AG04450 (cell line): ENCODE data around the gene NCBP2. TPM values are rescaled to one million over a fixed set of nuclear protein-coding genes. Genes with fewer than 3 reads are reported as not detected.

Source experiments
- CTCF ChIA-PET: fragments of 300-600, 350-600 bp; formaldehyde crosslinking; extraction: SDS; loops from one replicate; lab custom pipeline; 2022; ENCODE audit warnings: antibody characterized with exemption, inconsistent platforms; lab: Charles Lee
- POLR2A ChIA-PET: fragments of 350-600 bp; formaldehyde crosslinking; extraction: SDS; loops from one replicate; lab custom pipeline; 2021; ENCODE audit warnings: antibody characterized with exemption, inconsistent platforms; lab: Yijun Ruan, JAX
- DNase-seq: peaks from one replicate; pipeline ENCODE4 v3.0.0-alpha.2; 2011; ENCODE audit warnings: low read depth, low spot score
- H3K27ac ChIP-seq: one replicate; pipeline ENCODE4 v1.5.1; 2012; ENCODE audit warnings: low read depth, low read length, control low read depth
- H3K27me3 ChIP-seq: one replicate; pipeline ENCODE4 v1.6.0; 2012; ENCODE audit warnings: low read length; ENCODE audit not compliant: control insufficient read depth, insufficient read depth
- H3K4me3 ChIP-seq: 2 replicates; pipeline ENCODE4 v1.5.1; 2011; ENCODE audit warnings: mild to moderate bottlenecking, low read depth, low read length, control low read depth
- H3K9me3 ChIP-seq: 2 replicates; pipeline ENCODE4 v1.5.1; 2012; ENCODE audit warnings: low read length; ENCODE audit not compliant: control insufficient read depth, insufficient read depth
- CTCF ChIP-seq: IDR thresholded peaks from 2 replicates; pipeline ENCODE4 v1.5.1; 2011; ENCODE audit warnings: low read depth, low read length, control low read depth, inconsistent platforms
- polyA plus RNA-seq: library from polyadenylated mRNA; depleted of rRNA; stranded (reverse); fragments of >200 nt; gene quantifications from 2 replicates; pipeline ENCODE4 v1.2.3, GENCODE V29; 2011; rRNA removed

The NCBP2 gene
- polyA plus RNA-seq, 1 experiment = 89.7 TPM

GRCh38 chr3:196886144-196886543 lies 56.2 kb downstream of the NCBP2 start:
- DNase-seq = no peak
- ChIA-PET POLR2A (interaction anchor here (1.6 kb wide), 1 partner anchor 18 kb away, joined by 7 read pairs; the partner anchor contains the start of gene SENP5), CTCF (no interaction called here)
- Histone ChIP-seq H3K27me3 (no peaks in the 10 kb centered on the region), H3K27ac (no peak overlapping the region), H3K9me3 (no peaks in the 10 kb centered on the region), H3K4me3 (no peak overlapping the region)
- no peak for TF ChIP-seq CTCF

Other genes starting within 250 kb of the NCBP2 start
- 2.0 and 3.4 TPM in 2 replicates for gene CEP19, start 230.3 kb downstream of the NCBP2 start, polyA plus RNA-seq
- 8.5 and 12.7 TPM in 2 replicates for gene PIGX, start 230.2 kb downstream of the NCBP2 start, polyA plus RNA-seq
- gene PAK2, start 202.7 kb downstream of the NCBP2 start, polyA plus RNA-seq = 51.0 and 52.2 TPM in 2 replicates
- 18.0 and 18.3 TPM in 2 replicates for gene SENP5, start 74.6 kb downstream of the NCBP2 start, polyA plus RNA-seq
- gene PIGZ, start 26.3 kb upstream of the NCBP2 start, polyA plus RNA-seq = 0.15 and 0.17 TPM in 2 replicates
- gene MELTF, start 87.3 kb upstream of the NCBP2 start, polyA plus RNA-seq = 0.51 and 0.55 TPM in 2 replicates